ENCODE data around the gene APBB3.
"Not testable (repeated sequence)": the region's sequence is repeated elsewhere in the genome, so short reads cannot be mapped to it uniquely, and the experiment has no call there.

The APBB3 gene

DNA sequence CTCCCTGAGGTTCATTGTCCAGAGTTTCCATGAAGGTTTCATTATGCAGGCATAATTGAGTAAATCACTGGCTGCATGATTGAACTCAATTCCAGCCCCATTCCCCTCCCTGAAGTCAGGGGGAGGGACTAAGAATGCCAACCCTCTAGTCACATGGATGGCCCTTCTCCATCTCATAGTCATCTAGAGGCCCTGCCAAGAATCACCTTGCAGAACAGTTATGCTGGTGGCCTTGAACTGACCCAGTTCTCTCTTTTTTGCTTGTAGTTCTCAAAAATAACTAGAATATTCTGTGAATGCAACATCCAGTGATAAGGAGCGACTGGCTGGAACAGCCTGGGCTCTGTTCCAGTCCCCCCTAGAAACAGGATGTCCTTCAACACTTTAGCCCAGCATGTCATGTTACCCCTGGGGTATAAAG is 31.9 kb upstream of the APBB3 start:
- TF ChIP-seq, protein P1, sequence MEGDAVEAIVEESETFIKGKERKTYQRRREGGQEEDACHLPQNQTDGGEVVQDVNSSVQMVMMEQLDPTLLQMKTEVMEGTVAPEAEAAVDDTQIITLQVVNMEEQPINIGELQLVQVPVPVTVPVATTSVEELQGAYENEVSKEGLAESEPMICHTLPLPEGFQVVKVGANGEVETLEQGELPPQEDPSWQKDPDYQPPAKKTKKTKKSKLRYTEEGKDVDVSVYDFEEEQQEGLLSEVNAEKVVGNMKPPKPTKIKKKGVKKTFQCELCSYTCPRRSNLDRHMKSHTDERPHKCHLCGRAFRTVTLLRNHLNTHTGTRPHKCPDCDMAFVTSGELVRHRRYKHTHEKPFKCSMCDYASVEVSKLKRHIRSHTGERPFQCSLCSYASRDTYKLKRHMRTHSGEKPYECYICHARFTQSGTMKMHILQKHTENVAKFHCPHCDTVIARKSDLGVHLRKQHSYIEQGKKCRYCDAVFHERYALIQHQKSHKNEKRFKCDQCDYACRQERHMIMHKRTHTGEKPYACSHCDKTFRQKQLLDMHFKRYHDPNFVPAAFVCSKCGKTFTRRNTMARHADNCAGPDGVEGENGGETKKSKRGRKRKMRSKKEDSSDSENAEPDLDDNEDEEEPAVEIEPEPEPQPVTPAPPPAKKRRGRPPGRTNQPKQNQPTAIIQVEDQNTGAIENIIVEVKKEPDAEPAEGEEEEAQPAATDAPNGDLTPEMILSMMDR (IDR thresholded peaks at IDR 0.05) = no peak
- H3K27me3 ChIP-seq = no peaks in the 10 kb centered on the region
- peak overlapping the region; percentile 39 to 40 for H3K4me3 ChIP-seq (ENCODE audit: low read depth in 1 of 2, low read length in 1 of 2)
- H3K4me1 ChIP-seq (ENCODE audit: control insufficient read depth in 1 of 2, insufficient read depth in 1 of 2, low read depth in 1 of 2, low read length in 1 of 2) = peaks cover 60 to 64% of the 10 kb centered on the region in 2 experiments
- peak overlapping the region; percentile 93 for H3K27ac ChIP-seq
- no peaks in the 10 kb centered on the region for H3K36me3 ChIP-seq
- H3K9me3 ChIP-seq = no peaks in the 10 kb centered on the region

DNA sequence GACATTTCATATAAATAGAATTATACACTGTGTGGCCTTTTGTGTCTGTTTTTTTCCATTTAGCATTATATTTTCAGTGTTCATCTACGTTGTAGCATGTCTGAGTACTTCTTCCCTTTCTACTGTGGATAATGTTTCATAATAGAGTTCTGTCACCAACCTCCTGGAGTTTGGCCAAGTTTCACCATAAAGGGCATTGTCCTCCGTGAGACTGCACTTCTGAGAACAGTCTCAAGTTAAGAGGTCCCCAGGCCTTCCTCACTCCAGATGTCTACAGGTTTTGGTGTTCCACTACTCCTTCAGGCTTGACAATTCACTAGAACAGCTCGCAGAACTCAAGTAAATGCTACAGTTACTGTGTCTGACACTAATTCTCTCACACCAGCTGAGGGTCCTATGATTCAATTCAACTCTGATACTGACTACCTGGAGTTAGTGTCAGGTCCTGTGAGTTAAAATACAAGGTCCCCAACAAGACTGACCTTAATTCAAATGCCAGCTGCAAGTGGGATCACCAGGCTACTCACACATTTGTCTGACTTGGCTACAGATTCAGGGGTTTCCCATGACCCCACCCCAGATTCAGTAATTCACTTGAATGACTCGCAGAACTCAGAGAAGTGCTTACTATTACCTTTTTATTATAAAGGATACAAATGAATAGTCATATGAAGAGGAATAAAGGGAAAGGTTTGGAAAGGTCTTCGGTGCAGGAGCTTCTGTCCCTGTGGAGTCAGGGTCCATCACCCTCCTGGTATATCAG is 31.3 kb upstream of the APBB3 start:
- H3K27me3 ChIP-seq = no peaks in the 10 kb centered on the region
- H3K4me3 ChIP-seq (ENCODE audit: low read depth in 1 of 2, low read length in 1 of 2) = peak overlapping the region; percentile 39 to 40
- H3K36me3 ChIP-seq = no peaks in the 10 kb centered on the region
- no peaks in the 10 kb centered on the region for H3K9me3 ChIP-seq
- TF ChIP-seq, protein P1 (IDR thresholded peaks at IDR 0.05) = peak; percentile 14
- H3K27ac ChIP-seq = peak overlapping the region; percentile 93
- peaks cover 61 to 64% of the 10 kb centered on the region in 2 experiments for H3K4me1 ChIP-seq (ENCODE audit: control insufficient read depth in 1 of 2, insufficient read depth in 1 of 2, low read depth in 1 of 2, low read length in 1 of 2)

DNA sequence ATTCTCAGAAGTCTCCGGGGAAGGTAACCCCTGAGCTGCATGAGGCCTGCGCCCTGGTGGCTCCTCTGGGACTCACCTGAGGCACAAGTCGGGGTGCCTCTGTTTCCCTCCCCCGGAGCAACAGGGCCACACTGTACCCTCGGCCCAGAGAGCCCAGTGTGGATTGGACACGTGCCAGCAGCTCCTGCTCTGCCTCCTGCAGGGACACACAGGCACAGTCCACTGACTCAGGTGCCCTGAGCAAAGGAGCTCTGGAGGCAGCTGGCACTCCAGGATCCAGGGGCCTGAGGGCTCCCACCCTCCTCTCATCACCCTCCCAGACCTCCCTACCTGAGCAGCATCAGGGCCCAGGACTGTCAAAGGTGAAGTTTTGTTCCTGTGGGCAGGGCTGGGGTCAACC is 29.8 kb upstream of the APBB3 start:
- Histone ChIP-seq H3K36me3 (no peaks in the 10 kb centered on the region), H3K27ac (peak overlapping the region; percentile 93), H3K9me3 (no peaks in the 10 kb centered on the region), H3K4me3 (ENCODE audit: low read depth in 1 of 2, low read length in 1 of 2) (no peak overlapping the region), H3K27me3 (no peaks in the 10 kb centered on the region), H3K4me1 (ENCODE audit: control insufficient read depth in 1 of 2, insufficient read depth in 1 of 2, low read depth in 1 of 2, low read length in 1 of 2) (peaks cover 77 to 79% of the 10 kb centered on the region in 2 experiments)
- TF ChIP-seq, protein P1 (IDR thresholded peaks at IDR 0.05) = no peak

DNA sequence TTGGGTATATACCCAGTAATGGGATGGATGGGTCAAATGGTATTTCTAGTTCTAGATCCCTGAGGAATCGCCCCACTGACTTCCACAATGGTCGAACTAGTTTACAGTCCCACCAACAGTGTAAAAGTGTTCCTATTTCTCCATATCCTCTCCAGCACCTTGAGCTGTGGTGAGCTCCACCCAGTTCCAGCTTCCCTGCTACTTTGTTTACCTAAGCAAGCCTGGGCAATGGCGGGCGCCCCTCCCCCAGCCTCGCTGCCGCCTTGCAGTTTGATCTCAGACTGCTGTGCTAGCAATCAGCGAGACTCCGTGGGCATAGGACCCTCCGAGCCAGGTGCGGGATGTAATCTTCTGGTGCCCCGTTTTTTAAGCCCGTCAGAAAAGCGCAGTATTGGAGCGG is 28.7 kb upstream of the APBB3 start:
- Histone ChIP-seq H3K4me1 (ENCODE audit: control insufficient read depth in 1 of 2, insufficient read depth in 1 of 2, low read depth in 1 of 2, low read length in 1 of 2) (peaks cover 88 to 90% of the 10 kb centered on the region in 2 experiments), H3K27ac (peak overlapping the region; percentile 93)
- H3K9me3 ChIP-seq; H3K36me3 ChIP-seq; H3K4me3 ChIP-seq (ENCODE audit: low read depth in 1 of 2, low read length in 1 of 2); H3K27me3 ChIP-seq: not testable (repeated sequence)

DNA sequence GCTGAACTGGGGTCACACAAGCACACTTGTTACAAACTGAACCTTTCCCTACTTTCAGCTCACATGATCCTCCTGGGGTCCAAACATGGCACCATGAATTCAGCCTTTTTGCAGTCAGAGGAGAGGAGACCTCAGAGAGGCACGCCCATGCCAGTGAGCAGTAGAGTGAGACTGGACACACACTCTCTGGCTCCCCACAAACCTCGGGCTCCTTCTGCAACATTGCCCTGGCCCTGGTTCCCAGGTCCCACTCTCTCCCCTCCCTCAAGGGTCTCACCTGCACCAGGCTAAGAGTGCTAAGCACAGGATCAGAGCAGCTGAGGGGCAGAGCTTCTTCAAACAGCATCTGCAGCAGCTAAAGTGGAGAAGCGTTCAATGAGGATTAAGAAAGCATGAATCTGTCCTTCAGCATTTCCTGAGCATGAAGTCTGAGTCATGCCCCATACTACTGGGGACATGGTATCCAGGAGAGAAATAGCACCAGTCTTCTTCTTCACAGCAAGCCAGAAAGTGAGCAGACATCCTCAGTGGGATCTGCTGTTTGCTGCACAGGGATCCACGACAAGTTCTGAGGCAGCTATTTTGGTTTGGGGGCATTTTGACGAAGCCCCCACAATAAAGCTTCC is 27.5 kb upstream of the APBB3 start:
- TF ChIP-seq, protein P1 (IDR thresholded peaks at IDR 0.05) = no peak
- H3K4me3 ChIP-seq (ENCODE audit: low read depth in 1 of 2, low read length in 1 of 2) = peak overlapping the region; percentile 59 to 66
- H3K27me3 ChIP-seq = no peaks in the 10 kb centered on the region
- peak overlapping the region; percentile 95 for H3K27ac ChIP-seq
- H3K36me3 ChIP-seq = no peaks in the 10 kb centered on the region
- no peaks in the 10 kb centered on the region for H3K9me3 ChIP-seq
- peaks cover 89 to 91% of the 10 kb centered on the region in 2 experiments for H3K4me1 ChIP-seq (ENCODE audit: control insufficient read depth in 1 of 2, insufficient read depth in 1 of 2, low read depth in 1 of 2, low read length in 1 of 2)

DNA sequence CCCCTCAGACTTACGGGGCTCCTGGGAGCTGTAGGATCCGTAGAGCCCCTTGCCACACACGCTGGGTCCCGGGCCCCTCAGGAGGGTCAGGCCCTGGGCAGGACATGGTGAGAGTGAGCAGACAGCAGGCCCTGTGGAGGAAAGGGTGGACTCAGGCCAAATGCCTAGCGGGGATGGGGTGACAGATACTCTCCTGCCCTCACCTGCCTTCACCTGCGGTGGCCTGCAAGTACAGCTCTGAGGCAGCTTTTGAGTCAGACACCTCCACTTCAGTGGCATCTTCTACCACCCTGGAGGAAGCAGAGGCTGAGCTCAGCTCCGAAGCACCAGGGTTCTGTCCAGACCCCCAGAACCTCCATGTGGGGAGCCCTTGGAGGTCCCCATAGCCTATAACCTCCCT is 26.5 kb upstream of the APBB3 start:
- TF ChIP-seq, protein P1 (IDR thresholded peaks at IDR 0.05) = no peak
- Histone ChIP-seq H3K27ac (peak overlapping the region; percentile 95), H3K9me3 (no peaks in the 10 kb centered on the region), H3K4me3 (ENCODE audit: low read depth in 1 of 2, low read length in 1 of 2) (peak overlapping the region; percentile 59 to 66), H3K27me3 (no peaks in the 10 kb centered on the region), H3K36me3 (no peaks in the 10 kb centered on the region), H3K4me1 (ENCODE audit: control insufficient read depth in 1 of 2, insufficient read depth in 1 of 2, low read depth in 1 of 2, low read length in 1 of 2) (peaks cover 79 to 81% of the 10 kb centered on the region in 2 experiments)

All from neutrophil (primary cell).